ENCODE data around the gene INCENP. TPM values are rescaled to one million over a fixed set of nuclear protein-coding genes. Genes with fewer than 3 reads are reported as not detected.

INCENP gene
- total RNA-seq, 2 donors from 2014 or later = 10.3 to 33.7 TPM

DNA sequence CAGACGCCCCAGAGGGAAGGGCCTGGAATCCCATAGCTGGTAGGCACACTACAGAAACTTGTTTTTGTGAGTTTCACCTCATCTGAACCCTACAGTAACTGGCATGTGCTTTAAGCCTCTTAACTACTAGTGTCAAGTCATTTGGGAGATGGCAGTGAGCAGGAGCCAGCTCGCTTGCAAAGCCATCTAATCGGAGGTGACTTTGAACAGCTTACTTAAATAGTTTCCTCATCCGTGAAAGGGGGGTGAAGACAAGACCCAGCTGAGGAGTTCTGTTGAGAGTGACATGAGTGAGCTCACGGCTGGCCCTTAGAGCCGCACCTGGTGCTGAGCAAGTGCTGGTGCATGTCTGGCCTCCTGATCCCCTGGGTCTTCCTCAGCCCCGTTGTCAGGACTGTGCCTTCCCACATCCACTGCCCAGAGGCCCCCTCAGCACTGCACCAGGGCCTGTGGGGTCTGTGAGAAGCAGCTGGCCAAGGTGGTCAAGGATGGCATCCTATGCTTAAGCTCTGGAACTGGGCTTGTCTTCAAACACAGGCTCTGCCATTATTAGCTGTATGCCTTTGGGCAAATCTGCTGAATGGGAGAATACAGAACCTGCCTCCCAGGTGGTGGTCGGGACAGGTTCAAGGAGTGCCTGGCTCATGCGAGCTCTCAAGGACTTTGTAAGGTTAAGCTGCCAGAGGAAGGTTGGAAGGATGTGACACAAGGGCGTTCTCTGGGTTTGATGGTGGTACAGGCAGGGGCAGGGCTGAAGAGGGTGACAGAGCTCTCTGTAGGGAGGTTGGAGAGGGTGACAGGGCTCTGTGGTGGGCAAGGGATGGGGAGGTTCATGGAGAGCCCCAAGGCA, 27.3 kb downstream of the INCENP start:
- Histone ChIP-seq H3K9me3 (no peaks in the 10 kb centered on the region), H3K27ac (no peak overlapping the region), H3K36me3 (peaks cover 0 to 5% of the 10 kb centered on the region in 2 donors), H3K27me3 (replicated peaks; ENCODE audit: insufficient read depth) (no peaks in the 10 kb centered on the region), H3K4me1 (replicated peaks) (no peaks in the 10 kb centered on the region), H3K4me3 (no peak overlapping the region)
- WGBS = 89% methylated on average over 10 of the region's 10 CpGs
- no peak for TF ChIP-seq POLR2AphosphoS5 (IDR thresholded peaks at IDR 0.05)
- no peak for TF ChIP-seq POLR2A (IDR thresholded peaks at IDR 0.05)
- TF ChIP-seq, protein P1, sequence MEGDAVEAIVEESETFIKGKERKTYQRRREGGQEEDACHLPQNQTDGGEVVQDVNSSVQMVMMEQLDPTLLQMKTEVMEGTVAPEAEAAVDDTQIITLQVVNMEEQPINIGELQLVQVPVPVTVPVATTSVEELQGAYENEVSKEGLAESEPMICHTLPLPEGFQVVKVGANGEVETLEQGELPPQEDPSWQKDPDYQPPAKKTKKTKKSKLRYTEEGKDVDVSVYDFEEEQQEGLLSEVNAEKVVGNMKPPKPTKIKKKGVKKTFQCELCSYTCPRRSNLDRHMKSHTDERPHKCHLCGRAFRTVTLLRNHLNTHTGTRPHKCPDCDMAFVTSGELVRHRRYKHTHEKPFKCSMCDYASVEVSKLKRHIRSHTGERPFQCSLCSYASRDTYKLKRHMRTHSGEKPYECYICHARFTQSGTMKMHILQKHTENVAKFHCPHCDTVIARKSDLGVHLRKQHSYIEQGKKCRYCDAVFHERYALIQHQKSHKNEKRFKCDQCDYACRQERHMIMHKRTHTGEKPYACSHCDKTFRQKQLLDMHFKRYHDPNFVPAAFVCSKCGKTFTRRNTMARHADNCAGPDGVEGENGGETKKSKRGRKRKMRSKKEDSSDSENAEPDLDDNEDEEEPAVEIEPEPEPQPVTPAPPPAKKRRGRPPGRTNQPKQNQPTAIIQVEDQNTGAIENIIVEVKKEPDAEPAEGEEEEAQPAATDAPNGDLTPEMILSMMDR (IDR thresholded peaks at IDR 0.05) = no peak
- no peak for DNase-seq (ENCODE audit: low spot score)
- intact Hi-C loops (cut with DNase I) = no loop called here

DNA sequence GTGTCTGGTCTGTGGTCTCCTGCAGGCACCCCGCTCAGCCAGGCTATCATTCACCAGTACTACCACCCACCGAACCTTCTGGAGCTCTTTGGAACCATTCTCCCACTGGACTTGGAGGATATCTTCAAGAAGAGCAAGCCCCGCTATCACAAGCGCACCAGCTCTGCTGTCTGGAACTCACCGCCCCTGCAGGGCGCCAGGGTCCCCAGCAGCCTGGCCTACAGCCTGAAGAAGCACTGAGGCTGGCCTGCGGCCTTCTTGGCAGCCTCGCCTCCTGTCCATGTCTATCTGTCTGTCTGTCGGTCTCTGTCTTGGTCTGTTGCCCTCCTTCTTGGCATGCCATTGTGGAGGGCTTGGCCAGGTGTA, 27.9 kb downstream of the INCENP start:
- Histone ChIP-seq H3K4me1 (replicated peaks) (no peaks in the 10 kb centered on the region), H3K9me3 (no peaks in the 10 kb centered on the region), H3K36me3 (peaks cover 0 to 2% of the 10 kb centered on the region in 2 donors), H3K27me3 (replicated peaks; ENCODE audit: insufficient read depth) (no peaks in the 10 kb centered on the region), H3K27ac (no peak overlapping the region), H3K4me3 (no peak overlapping the region)
- WGBS = 93% methylated on average over 9 of the region's 9 CpGs
- no peak for DNase-seq (ENCODE audit: low spot score)
- intact Hi-C loops (cut with DNase I) = no loop called here
- TF ChIP-seq POLR2A (IDR thresholded peaks at IDR 0.05) (no peak), POLR2AphosphoS5 (IDR thresholded peaks at IDR 0.05) (no peak)
- TF ChIP-seq, protein P1 (IDR thresholded peaks at IDR 0.05) = no peak

DNA sequence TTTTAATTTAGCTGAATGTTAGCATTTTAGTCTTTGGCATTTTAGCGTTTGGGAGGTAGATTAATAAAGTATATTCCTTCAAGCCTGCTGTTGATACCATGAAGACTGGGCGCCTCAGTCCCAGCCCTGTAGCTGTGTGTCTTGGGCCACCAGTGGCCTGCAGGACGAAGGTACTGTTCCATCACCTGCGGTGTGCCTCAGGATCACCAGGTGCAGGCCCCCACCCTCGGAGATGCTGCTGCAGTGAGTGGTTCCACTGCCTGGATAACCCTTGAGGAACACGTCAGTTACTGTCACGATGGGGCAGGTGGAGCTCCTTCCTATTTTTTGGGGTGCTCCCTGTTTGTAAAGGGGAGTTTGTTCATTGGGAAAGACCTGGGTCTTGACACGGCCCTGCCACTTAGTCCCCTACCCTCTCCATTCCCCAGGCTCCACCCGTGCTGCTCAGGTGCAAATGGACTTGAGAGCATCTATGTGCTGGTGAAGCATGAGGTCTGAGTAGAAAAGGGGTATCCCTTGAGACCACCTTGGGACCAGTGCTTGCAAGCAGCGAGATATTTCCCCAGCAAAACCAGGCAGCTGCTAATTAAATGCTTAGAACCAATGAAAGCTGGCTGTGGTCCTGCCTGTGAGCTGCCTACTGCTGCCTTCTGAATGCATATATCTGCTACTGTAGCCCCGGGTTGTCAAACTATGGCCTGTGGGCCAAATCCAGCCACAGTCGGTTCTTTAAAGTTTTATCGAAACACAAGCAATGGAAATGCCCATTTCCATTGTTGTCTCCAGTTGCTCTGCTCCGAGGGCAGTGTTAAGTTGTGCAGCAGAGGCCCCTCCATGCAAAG, 28.7 kb downstream of the INCENP start:
- Histone ChIP-seq H3K9me3 (no peaks in the 10 kb centered on the region), H3K4me1 (replicated peaks) (no peaks in the 10 kb centered on the region), H3K36me3 (no peaks in the 10 kb centered on the region), H3K27me3 (replicated peaks; ENCODE audit: insufficient read depth) (no peaks in the 10 kb centered on the region), H3K4me3 (no peak overlapping the region), H3K27ac (no peak overlapping the region)
- 95% methylated on average over 14 of the region's 14 CpGs for WGBS
- DNase-seq (ENCODE audit: low spot score) = no peak
- TF ChIP-seq, protein P1 (IDR thresholded peaks at IDR 0.05) = no peak
- intact Hi-C loops (cut with DNase I) = no loop called here

DNA sequence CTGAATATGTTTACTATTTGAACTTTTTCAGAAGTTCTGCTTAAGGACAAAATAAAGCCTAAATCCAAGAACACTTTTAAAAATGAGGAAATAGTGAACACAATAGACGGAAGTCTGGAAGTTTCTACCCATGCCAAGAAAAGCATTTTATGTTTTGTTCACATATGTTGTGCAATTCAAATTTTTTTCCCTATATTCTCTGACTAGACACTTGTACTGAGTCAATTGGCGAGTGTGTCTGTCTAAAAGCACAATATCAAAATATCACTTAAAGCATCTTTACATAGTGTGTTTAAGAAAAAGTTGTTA, 29.2 kb downstream of the INCENP start:
- WGBS = 87% methylated on average over 2 of the region's 2 CpGs
- Histone ChIP-seq H3K4me3 (no peak overlapping the region), H3K36me3 (no peaks in the 10 kb centered on the region), H3K27ac (no peak overlapping the region), H3K9me3 (no peaks in the 10 kb centered on the region), H3K27me3 (replicated peaks; ENCODE audit: insufficient read depth) (no peaks in the 10 kb centered on the region), H3K4me1 (replicated peaks) (no peaks in the 10 kb centered on the region)
- TF ChIP-seq POLR2A (IDR thresholded peaks at IDR 0.05) (no peak), POLR2AphosphoS5 (IDR thresholded peaks at IDR 0.05) (no peak)
- TF ChIP-seq, protein P1 (IDR thresholded peaks at IDR 0.05) = no peak
- intact Hi-C loops (cut with DNase I) = no loop called here
- DNase-seq (ENCODE audit: low spot score) = no peak
